Motor neuron (in vitro differentiated cells): ENCODE results near the gene HCFC1. TPM values are rescaled to one million over a fixed set of nuclear protein-coding genes. Genes with fewer than 3 reads are reported as not detected.
A peak's percentile ranks its signal among the peaks of the same experiment; 100 is the strongest.

ENCODE experiments used
- ATAC-seq, 8 experiments: fragments of 200-7000 bp; cut with Tn5 transposase; replicated peaks in 6 of 8; 2 replicates each; pipeline ENCODE4 v1.8.0; 2021; ENCODE audit warnings: mild to moderate bottlenecking in 8 of 8, moderate library complexity in 8 of 8
- H3K27ac ChIP-seq, 2 donors: fragments of 250-450 bp; sonication (Bioruptor Pico); 2 replicates each; pipeline ENCODE4 v1.9.0; 2021; ENCODE audit warnings: antibody characterized with exemption in 2 of 2, mild to moderate bottlenecking in 2 of 2, moderate library complexity in 1 of 2
- H3K4me1 ChIP-seq, 2 donors: fragments of 250-450 bp; sonication (Bioruptor Pico); replicated peaks in 1 of 2; 2 replicates each; pipeline ENCODE4 v1.6.1; 2021; ENCODE audit warnings: antibody characterized with exemption in 2 of 2, mild to moderate bottlenecking in 2 of 2, moderate library complexity in 1 of 2
- H3K4me3 ChIP-seq, 5 donors: fragments of 250-450 bp; sonication (Bioruptor Pico); 2 replicates each; pipeline ENCODE4 v1.9.0; 2021; ENCODE audit warnings: antibody characterized with exemption in 5 of 5, mild to moderate bottlenecking in 5 of 5, moderate library complexity in 4 of 5
- WGBS, 10 experiments: fragments of 450-650 bp; shearing (Covaris generic); methylation state at CpG; one replicate each; pipeline ENCODE4 v1.0.0; 2022; 5-methylcytosine and 5-hydroxymethylcytosine counted together
- in situ Hi-C, 9 experiments: fragments of 400-800 bp; cut with MboI; loops; one replicate each; pipeline ENCODE4 v1.15.0; 2021; ENCODE audit warnings: low sequenced_read_pairs in 9 of 9, low pct_unique_long_range_greater_than_20kb in 2 of 9; ENCODE audit not compliant: unreplicated experiment in 9 of 9
- total RNA-seq, 8 experiments: library from RNA; unstranded; fragments of 300-600 nt; gene quantifications; 2 replicates each; pipeline versions ENCODE4 v1.2.3 to v1.2.4, GENCODE V29; 2022

The HCFC1 gene
- 10 to 100 TPM; 11.8 to 52.2 (median 21.4) TPM for total RNA-seq

GRCh38 chrX:153971450-153972367, at the start of gene HCFC1:
Gene HCFC1, minus strand, starts transcription at chrX:153971818. Its CDS starts 978 bp downstream, at chrX:153970840.
- H3K4me3 ChIP-seq, result peak within 1 kb of the TSS; percentile 84 to 94 (median 92)
- peak; percentile 22 to 71 (median 59) for ATAC-seq
- peaks cover 27 to 30% of the 10 kb centered on the region in 2 donors for H3K4me1 ChIP-seq
- peak within 1 kb of the TSS; percentile 99 to 100 for H3K27ac ChIP-seq
- 32% methylated on average over 12 of the region's 96 CpGs; no CpG with 5 or more reads in 9 of the 10 experiments for WGBS, 10 experiments
- in situ Hi-C loops, result no loop called here

DNA sequence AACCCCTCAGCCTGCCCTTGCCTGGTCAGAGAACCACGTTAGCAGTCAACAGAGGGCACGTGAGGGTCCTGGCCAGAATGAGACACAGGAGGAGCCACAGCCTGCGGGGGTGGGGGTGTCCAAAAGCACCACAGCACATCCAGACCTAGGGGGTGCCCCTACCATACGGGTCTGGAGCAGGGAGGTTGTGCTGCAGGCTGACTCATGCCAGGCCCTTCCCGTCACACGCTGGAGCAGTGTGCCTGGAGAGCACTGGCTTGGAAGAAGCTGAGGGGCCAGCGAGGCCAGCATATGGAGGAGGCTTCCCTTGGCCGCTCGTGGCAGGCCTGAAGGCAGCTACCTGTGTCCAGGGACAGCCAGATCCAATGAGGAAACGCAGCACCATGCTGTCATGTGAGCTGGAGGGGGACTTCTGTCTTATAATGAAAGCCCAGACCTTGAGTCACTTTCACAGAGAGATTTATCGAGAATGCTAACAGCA, 49.6 kb upstream of the HCFC1 start:
- in situ Hi-C loops, result no loop called here
- peak in 7 of 8 experiments; percentile 3 to 38 (median 14) for ATAC-seq
- peaks cover 35 to 51% of the 10 kb centered on the region in 2 donors for H3K4me1 ChIP-seq
- no peak overlapping the region for H3K27ac ChIP-seq
- H3K4me3 ChIP-seq, result no peak overlapping the region
- 45 to 88% methylated on average over 1 to 3 of the region's 11 CpGs; no CpG with 5 or more reads in 8 of the 10 experiments for WGBS, 10 experiments

- Histone ChIP-seq H3K4me1 (peaks cover 35 to 51% of the 10 kb centered on the region in 2 donors), H3K4me3 (peak overlapping the region in 4 of 5 donors; percentile 44 to 66 (median 48)), H3K27ac (peak overlapping the region; percentile 78 to 93)
- in situ Hi-C loops, result no loop called here
- 43% methylated on average over 8 of the region's 9 CpGs; no CpG with 5 or more reads in 9 of the 10 experiments for WGBS, 10 experiments
- no peak for ATAC-seq
Measured at GRCh38 chrX:154020536-154021115, 49.0 kb upstream of the HCFC1 start.

- ATAC-seq, result peak; percentile 70 to 84 (median 80)
- WGBS, 10 experiments, result 36% methylated on average over 3 of the region's 99 CpGs; no CpG with 5 or more reads in 9 of the 10 experiments
- in situ Hi-C loops, result no loop called here
- Histone ChIP-seq H3K4me3 (peak within 1 kb of the TSS; percentile 36 to 66 (median 47)), H3K4me1 (peaks cover 35 to 44% of the 10 kb centered on the region in 2 donors), H3K27ac (peak within 1 kb of the TSS; percentile 78 to 93)
Measured at GRCh38 chrX:154019633-154020528, 48.3 kb upstream of the HCFC1 start, which contains the start of gene IRAK1. Gene IRAK1, minus strand, starts transcription at chrX:154019902. Its CDS starts 90 bp downstream, at chrX:154019812.

DNA sequence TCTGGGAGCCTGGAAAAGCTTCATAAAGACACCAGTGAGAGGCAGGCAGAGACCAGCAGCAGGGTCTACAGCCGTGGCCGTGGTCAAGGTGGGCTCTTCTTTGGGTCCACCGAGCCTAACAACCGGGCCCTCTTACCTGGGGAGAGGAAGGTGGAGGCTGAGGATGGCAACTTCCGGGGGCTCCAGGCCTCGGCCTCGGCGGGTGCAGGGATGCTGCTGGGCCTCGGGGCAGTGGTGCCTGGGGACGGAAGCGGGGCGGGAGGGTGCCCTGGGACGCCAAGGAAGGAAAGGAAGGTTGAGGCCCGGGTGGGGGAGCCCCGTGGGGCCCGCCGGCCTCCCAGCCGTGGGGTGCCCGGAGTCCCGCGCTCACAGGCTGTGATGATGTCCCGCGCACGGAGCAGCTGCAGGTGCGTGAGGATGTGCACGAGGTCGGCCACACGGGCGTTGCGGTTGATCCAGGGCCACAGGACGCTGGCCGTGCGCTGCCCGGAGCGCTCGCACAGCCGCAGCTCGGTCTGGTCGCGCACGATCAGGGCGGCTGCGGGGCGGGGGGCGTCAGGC, 47.5 kb upstream of the HCFC1 start:
- Histone ChIP-seq H3K4me3 (peak overlapping the region in 4 of 5 donors; percentile 44 to 66 (median 48)), H3K27ac (peak overlapping the region; percentile 78 to 93), H3K4me1 (peaks cover 35 to 40% of the 10 kb centered on the region in 2 donors)
- WGBS, 10 experiments, result no CpG with 5 or more reads among the region's 45 CpGs
- in situ Hi-C loops, result no loop called here
- peak in 7 of 8 experiments; percentile 7 to 39 (median 22) for ATAC-seq

DNA sequence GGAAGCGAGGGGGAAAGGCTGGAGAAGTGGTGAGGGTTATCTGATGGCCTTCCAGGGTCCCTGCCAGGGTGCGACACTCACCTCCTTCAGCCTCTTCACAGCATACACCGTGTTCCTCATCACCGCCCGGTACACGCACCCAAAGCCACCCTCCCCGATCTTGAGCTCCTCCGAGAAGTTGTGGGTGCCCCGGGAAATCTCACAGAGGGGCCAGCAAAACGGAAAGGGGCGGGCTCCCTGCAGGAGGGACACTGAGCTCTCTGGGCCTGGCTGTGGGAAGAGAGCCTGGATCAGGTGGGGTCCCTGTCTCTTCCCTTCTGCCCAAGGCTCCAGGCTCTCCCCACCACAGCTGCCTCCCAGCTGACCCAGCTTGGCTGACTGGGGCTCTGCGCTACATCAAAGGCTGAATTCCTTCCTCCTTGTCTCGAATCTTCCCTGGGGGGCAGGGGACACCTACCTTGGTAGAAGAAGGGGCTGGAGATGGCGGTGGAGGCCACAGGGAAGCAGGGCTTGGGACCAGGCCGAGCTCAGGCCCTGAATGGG, 47.0 kb upstream of the HCFC1 start:
- Histone ChIP-seq H3K4me1 (peaks cover 34 to 41% of the 10 kb centered on the region in 2 donors), H3K4me3 (peak overlapping the region in 3 of 5 donors; percentile 47 to 66 (median 48)), H3K27ac (peak overlapping the region in 1 of 2 donors; percentile 93)
- in situ Hi-C loops, result no loop called here
- no peak for ATAC-seq
- WGBS, 10 experiments, result 85 to 100% methylated on average over 1 to 5 of the region's 15 CpGs; no CpG with 5 or more reads in 8 of the 10 experiments

GRCh38 chrX:154017766-154018517, 46.3 kb upstream of the HCFC1 start:
- 73 to 100% methylated on average over 1 to 2 of the region's 26 CpGs; no CpG with 5 or more reads in 8 of the 10 experiments for WGBS, 10 experiments
- in situ Hi-C loops, result no loop called here

GRCh38 chrX:154016366-154017076, 44.9 kb upstream of the HCFC1 start:
- Histone ChIP-seq H3K27ac (no peak overlapping the region), H3K4me3 (no peak overlapping the region), H3K4me1 (peaks cover 21 to 28% of the 10 kb centered on the region in 2 donors)
- WGBS, 10 experiments, result no CpG with 5 or more reads among the region's 24 CpGs
- no peak for ATAC-seq
- in situ Hi-C loops, result no loop called here

More at GRCh38 chrX:154017766-154018517, 46.3 kb upstream of the HCFC1 start:
- no peak for ATAC-seq
- Histone ChIP-seq H3K27ac (no peak overlapping the region), H3K4me3 (no peak overlapping the region), H3K4me1 (peaks cover 30 to 38% of the 10 kb centered on the region in 2 donors)

DNA sequence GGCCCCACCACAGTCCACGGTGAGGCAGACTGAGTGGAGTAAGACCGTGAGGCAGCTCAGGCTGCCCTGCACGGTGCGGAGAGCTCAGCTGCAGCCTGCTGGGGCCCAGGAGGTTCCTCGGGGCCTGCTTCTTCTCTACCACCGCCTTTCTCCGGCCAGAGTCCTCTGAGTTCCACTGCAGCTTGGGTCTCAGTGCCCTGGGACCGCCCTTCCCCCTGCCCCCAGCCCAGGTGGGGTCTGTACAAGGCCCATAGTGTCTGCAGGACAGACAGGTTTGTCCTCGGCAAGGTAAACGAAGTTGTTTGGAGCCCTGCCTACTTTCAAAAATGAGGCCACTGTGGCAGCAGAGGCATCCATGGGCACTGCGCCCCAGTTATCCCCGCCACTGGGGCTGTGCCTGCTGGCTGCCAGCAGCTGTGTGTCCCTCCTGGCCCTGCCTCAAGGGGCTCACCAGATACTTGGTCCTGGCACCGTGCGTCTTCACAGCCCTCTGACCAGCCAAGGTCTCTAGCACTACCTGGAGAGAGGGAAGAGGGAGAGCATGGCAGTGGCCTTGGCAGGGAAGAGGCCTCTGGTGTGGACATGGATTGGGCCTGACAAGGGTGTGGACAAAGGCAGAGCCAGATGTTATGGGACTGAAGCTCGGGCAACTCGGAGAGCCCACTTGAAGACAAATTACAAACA, 44.1 kb upstream of the HCFC1 start:
- in situ Hi-C loops, result no loop called here
- no peak overlapping the region for H3K4me3 ChIP-seq
- peaks cover 13 to 22% of the 10 kb centered on the region in 2 donors for H3K4me1 ChIP-seq
- H3K27ac ChIP-seq, result no peak overlapping the region
- ATAC-seq, result no peak
- 46 to 70% (median 60%) methylated on average over 1 to 3 of the region's 16 CpGs; no CpG with 5 or more reads in 7 of the 10 experiments for WGBS, 10 experiments
